Cardiac muscle cell (in vitro differentiated cells and primary cell): ENCODE measurements around the gene TMEM187. TPM values are rescaled to one million over a fixed set of nuclear protein-coding genes. Genes with fewer than 3 reads are reported as not detected.

Experiments
- DNase-seq, 2 donors: peaks; one replicate each; pipeline versions ENCODE4 v3.0.0 to v3.0.0-alpha.2; 2010 to 2017; ENCODE audit warnings: low read depth in 1 of 2, low spot score in 1 of 2
- H3K27ac ChIP-seq: fragments of 200-600 bp; sonication (generic); 2 replicates; pipeline ENCODE4 v1.5.1; 2016
- H3K27me3 ChIP-seq: fragments of 200-600 bp; sonication (generic); 2 replicates; pipeline ENCODE4 v1.6.0; 2016; ENCODE audit warnings: control low read depth
- H3K36me3 ChIP-seq: fragments of 200-600 bp; sonication (generic); 2 replicates; pipeline ENCODE4 v1.5.1; 2016; ENCODE audit warnings: control low read depth
- H3K4me1 ChIP-seq: fragments of 200-600 bp; sonication (generic); 2 replicates; pipeline ENCODE4 v1.8.1; 2017; ENCODE audit warnings: low read depth, mild to moderate bottlenecking, mixed run types
- H3K4me3 ChIP-seq: fragments of 200-600 bp; sonication (generic); 2 replicates; pipeline ENCODE4 v1.5.1; 2016; ENCODE audit warnings: mild to moderate bottlenecking
- H3K9me3 ChIP-seq: fragments of 200-600 bp; sonication (generic); 2 replicates; pipeline ENCODE4 v1.5.1; 2017; ENCODE audit warnings: low read depth, mild to moderate bottlenecking, control low read depth
- polyA plus RNA-seq: library from polyadenylated mRNA; unstranded; fragments of >200 nt; fragmentation: Nextera tagmentation; extraction: Ambion mirVana; gene quantifications from 2 replicates; pipeline ENCODE4 v1.2.1, GENCODE V29; 2016
- total RNA-seq: library from RNA; depleted of rRNA; stranded (reverse); fragments of >200 nt; gene quantifications from 2 replicates; pipeline ENCODE4 v1.2.3, GENCODE V29; 2016
- TF ChIP-seq, protein P1 (sequence below): IDR thresholded peaks from 2 replicates; pipeline ENCODE4 v1.5.1; 2012; ENCODE audit warnings: low read depth, mild to moderate bottlenecking, low read length

Gene TMEM187
- total and polyA plus RNA-seq, 2 experiments from 2014 or later = 12.9 TPM

- Histone ChIP-seq H3K36me3 (no peaks in the 10 kb centered on the region), H3K27me3 (no peaks in the 10 kb centered on the region), H3K4me3 (no peak overlapping the region), H3K9me3 (no peaks in the 10 kb centered on the region), H3K27ac (no peak overlapping the region), H3K4me1 (no peaks in the 10 kb centered on the region)
- DNase-seq = no peak
- TF ChIP-seq, protein P1, sequence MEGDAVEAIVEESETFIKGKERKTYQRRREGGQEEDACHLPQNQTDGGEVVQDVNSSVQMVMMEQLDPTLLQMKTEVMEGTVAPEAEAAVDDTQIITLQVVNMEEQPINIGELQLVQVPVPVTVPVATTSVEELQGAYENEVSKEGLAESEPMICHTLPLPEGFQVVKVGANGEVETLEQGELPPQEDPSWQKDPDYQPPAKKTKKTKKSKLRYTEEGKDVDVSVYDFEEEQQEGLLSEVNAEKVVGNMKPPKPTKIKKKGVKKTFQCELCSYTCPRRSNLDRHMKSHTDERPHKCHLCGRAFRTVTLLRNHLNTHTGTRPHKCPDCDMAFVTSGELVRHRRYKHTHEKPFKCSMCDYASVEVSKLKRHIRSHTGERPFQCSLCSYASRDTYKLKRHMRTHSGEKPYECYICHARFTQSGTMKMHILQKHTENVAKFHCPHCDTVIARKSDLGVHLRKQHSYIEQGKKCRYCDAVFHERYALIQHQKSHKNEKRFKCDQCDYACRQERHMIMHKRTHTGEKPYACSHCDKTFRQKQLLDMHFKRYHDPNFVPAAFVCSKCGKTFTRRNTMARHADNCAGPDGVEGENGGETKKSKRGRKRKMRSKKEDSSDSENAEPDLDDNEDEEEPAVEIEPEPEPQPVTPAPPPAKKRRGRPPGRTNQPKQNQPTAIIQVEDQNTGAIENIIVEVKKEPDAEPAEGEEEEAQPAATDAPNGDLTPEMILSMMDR = no peak
Measured at GRCh38 chrX:153932220-153932915, 40.2 kb upstream of the TMEM187 start.

DNA sequence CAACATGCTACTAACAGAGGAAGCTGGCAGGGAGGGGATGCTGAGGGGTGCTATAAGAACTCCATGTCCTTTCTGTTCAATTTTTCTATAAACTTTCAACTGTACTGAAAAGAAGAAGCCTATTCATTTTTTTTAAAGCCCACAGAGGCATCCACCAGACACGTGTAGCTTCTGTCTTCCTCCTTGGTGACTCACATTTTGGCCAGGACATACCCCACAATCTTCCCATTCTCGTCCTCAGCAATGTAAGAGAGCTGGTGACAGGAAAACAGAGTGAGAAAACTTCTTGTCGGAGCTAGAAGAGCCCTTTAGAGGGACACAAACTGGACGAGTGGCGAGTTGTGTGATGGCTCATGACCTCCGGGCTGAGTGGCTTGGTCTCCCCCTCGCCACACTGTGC, 38.8 kb upstream of the TMEM187 start:
- TF ChIP-seq, protein P1 = no peak
- Histone ChIP-seq H3K9me3 (no peaks in the 10 kb centered on the region), H3K27me3 (no peaks in the 10 kb centered on the region), H3K36me3 (no peaks in the 10 kb centered on the region), H3K27ac (no peak overlapping the region), H3K4me1 (no peaks in the 10 kb centered on the region), H3K4me3 (peak overlapping the region; percentile 78)
- DNase-seq = peak in 1 of 2 donors; percentile 32

DNA sequence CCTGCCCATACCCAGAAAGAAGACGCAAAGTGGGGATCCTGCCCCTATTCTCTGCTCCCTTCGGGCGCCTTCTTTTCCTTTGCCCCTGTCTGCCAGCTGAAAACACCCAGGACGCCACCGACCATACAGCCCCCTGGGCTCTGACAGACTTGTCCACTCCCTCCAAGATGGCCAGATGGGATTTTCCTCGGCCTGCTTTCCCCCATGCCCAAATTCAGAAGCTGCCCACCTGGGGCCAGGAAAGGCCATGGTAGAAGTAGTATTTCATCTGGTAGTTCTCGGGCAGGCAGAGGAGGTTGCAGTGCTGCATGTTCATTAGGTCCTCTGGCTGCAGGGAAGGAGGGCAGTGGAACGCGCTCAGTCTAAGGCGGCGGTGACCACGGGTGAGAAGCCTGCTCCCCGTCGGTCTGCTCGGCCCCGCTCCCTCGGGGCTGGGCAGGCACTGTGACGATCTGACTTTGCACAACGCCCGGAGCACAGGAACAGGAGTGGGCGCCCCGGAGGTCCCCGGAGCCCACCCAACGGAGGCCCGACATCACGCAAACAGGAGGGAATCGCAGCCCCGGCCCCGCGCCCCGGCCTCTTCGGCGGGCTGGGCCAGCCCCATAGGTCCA, 38.3 kb upstream of the TMEM187 start:
- Histone ChIP-seq H3K36me3 (no peaks in the 10 kb centered on the region), H3K4me3 (peak overlapping the region; percentile 78), H3K9me3 (no peaks in the 10 kb centered on the region), H3K27ac (peak overlapping the region; percentile 53), H3K4me1 (no peaks in the 10 kb centered on the region), H3K27me3 (no peaks in the 10 kb centered on the region)
- no peak for DNase-seq
- TF ChIP-seq, protein P1 = no peak

DNA sequence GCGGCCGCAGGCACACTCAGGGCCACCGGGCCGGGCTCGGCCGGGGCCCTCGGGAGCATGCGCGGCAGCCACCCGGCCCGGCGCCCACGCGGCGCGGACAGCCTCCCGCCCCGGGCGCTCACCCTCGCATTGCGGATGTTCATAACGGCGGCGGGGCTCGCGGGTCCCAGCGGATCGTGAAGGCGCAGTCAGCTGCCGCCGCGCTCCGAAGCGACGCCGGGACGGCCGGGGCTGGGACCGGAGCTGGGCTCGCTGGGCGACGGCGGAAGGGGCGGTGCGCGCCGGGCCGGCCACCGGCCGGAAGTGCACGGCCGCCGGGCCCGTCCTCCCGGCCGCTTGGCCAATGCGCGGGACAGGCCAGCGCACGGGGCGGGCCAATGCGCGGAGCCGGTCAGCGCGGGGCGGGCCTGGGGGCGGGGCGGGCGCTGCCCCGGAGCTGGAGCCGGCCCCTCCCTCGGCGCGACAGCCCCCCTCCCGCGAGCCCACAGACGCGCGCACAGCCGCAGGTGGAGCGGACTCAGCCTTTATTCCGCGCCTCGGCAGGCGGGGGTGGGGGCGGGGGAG, 37.7 kb upstream of the TMEM187 start, which contains the start of gene NAA10:
TSS of gene NAA10 (minus strand) at position 276 of the 564 bp plus-strand sequence. CDS start at position 143, 133 bp downstream.
- Histone ChIP-seq H3K27ac (peak within 1 kb of the TSS; percentile 53), H3K4me3 (peak within 1 kb of the TSS; percentile 78), H3K27me3 (no peaks in the 10 kb centered on the region), H3K4me1 (no peaks in the 10 kb centered on the region), H3K36me3 (no peaks in the 10 kb centered on the region), H3K9me3 (no peaks in the 10 kb centered on the region)
- peak; percentile 77 to 84 for DNase-seq
- TF ChIP-seq, protein P1 = no peak

DNA sequence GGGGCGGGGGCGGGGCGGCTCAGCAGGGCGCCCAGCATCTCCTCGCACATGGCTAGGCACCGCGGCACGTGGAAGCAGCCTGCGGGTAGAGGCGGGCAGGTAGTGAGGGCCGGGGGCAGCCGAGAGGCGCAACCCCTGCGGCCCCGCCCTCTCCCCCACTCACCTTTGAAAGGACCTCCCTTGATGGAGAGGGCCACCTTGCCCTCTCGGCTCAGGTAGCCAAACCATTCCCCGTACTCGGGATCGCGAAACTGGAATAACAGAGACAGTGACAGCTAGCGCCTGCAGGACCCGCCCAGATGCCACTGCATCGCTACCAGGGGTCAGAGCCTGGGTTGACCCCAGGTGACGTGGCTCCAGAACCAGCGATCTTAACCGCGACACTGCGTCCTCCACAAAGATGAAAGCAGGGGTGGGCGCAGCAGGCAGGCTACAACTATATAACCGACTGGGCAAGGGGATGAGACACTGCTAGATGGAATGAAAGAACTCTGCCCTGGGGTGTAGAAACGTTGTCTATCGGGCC, 37.2 kb upstream of the TMEM187 start:
- H3K9me3 ChIP-seq = no peaks in the 10 kb centered on the region
- no peak for DNase-seq
- H3K4me1 ChIP-seq = no peaks in the 10 kb centered on the region
- TF ChIP-seq, protein P1 = no peak
- no peaks in the 10 kb centered on the region for H3K27me3 ChIP-seq
- H3K27ac ChIP-seq = no peak overlapping the region
- no peaks in the 10 kb centered on the region for H3K36me3 ChIP-seq
- H3K4me3 ChIP-seq = peak overlapping the region; percentile 40
